Neural cell (in vitro differentiated cells): ENCODE measurements around the gene GPD1. TPM values are rescaled to one million over a fixed set of nuclear protein-coding genes. Genes with fewer than 3 reads are reported as not detected.

Source experiments
- H2AFZ ChIP-seq: fragments of 200-600, 300-800 bp; sonication (generic), shearing (Covaris generic); 2 replicates; pipeline ENCODE4 v1.6.0; 2014; ENCODE audit warnings: low read depth, mild to moderate bottlenecking, antibody characterized with exemption, low read length, moderate library complexity
- H3F3A ChIP-seq: fragments of 200-600 bp; shearing (Covaris generic); 2 replicates; pipeline ENCODE4 v1.6.1; 2016; ENCODE audit warnings: mild to moderate bottlenecking, moderate library complexity, mixed read lengths, antibody characterized with exemption, low read length; ENCODE audit not compliant: insufficient read depth, poor library complexity, severe bottlenecking
- H3K27ac ChIP-seq: fragments of 200-600, 300-800 bp; sonication (generic), shearing (Covaris generic); 2 replicates; pipeline ENCODE4 v1.5.1; 2014; ENCODE audit warnings: mild to moderate bottlenecking, low read length, moderate library complexity
- H3K27me3 ChIP-seq: fragments of 300-800, 200-600 bp; sonication (generic), shearing (Covaris generic); 2 replicates; pipeline ENCODE4 v1.6.0; 2014; ENCODE audit warnings: mild to moderate bottlenecking, low read depth, low read length, moderate library complexity; ENCODE audit not compliant: insufficient read depth
- H3K36me3 ChIP-seq: fragments of 300-800, 200-600 bp; sonication (generic), shearing (Covaris generic); 2 replicates; pipeline ENCODE4 v1.5.1; 2014; ENCODE audit warnings: mild to moderate bottlenecking, antibody characterized with exemption, low read length, moderate library complexity; ENCODE audit not compliant: insufficient read depth
- H3K4me2 ChIP-seq: fragments of 300-800, 200-600 bp; sonication (generic), shearing (Covaris generic); 2 replicates; pipeline ENCODE4 v1.6.0; 2014; ENCODE audit warnings: mild to moderate bottlenecking, low read length
- H3K4me3 ChIP-seq: fragments of 300-800, 200-600 bp; sonication (generic), shearing (Covaris generic); 2 replicates; pipeline ENCODE4 v1.5.1; 2014; ENCODE audit warnings: mild to moderate bottlenecking, low read length, moderate library complexity
- H3K79me2 ChIP-seq: fragments of 200-600 bp; shearing (Covaris generic); replicated peaks from 2 replicates; pipeline ENCODE4 v1.6.0; 2014; ENCODE audit warnings: mild to moderate bottlenecking, low read length, moderate library complexity; ENCODE audit not compliant: insufficient read depth
- H3K9ac ChIP-seq: fragments of 300-800, 200-600 bp; sonication (generic), shearing (Covaris generic); 2 replicates; pipeline ENCODE4 v1.6.1; 2016; ENCODE audit warnings: mild to moderate bottlenecking, low read length, mixed read lengths
- H3K9me2 ChIP-seq: fragments of 200-600 bp; shearing (Covaris generic); 2 replicates; pipeline ENCODE4 v1.6.1; 2016; ENCODE audit warnings: mild to moderate bottlenecking, low read length, mixed read lengths; ENCODE audit not compliant: insufficient read depth
- H3K9me3 ChIP-seq: fragments of 200-600, 300-800 bp; sonication (generic), shearing (Covaris generic); 2 replicates; pipeline ENCODE4 v1.6.1; 2016; ENCODE audit warnings: mild to moderate bottlenecking, mixed run types, low read length, moderate library complexity, mixed read lengths
- H4K20me1 ChIP-seq: fragments of 200-600 bp; shearing (Covaris generic); 2 replicates; pipeline ENCODE4 v1.6.1; 2016; ENCODE audit warnings: mild to moderate bottlenecking, mixed run types; ENCODE audit not compliant: insufficient read depth
- CTCF ChIP-seq: fragments of 450-650 bp; IDR thresholded peaks from 2 replicates; pipeline ENCODE4 v1.5.1; 2014; ENCODE audit warnings: antibody characterized with exemption, mild to moderate bottlenecking, moderate library complexity; ENCODE audit not compliant: poor library complexity, severe bottlenecking
- EP300 ChIP-seq: fragments of 450-650 bp; conservative IDR thresholded peaks from 2 replicates; pipeline ENCODE4 v1.6.1; 2014; ENCODE audit warnings: antibody characterized with exemption, mild to moderate bottlenecking, moderate library complexity; ENCODE audit not compliant: poor library complexity, severe bottlenecking
- EZH2 ChIP-seq: fragments of 200-600, 300-800 bp; shearing (Covaris generic), sonication (generic); IDR thresholded peaks from 2 replicates; pipeline ENCODE4 v1.6.1; 2014; ENCODE audit warnings: antibody characterized with exemption, low read length, borderline replicate concordance, mild to moderate bottlenecking; ENCODE audit not compliant: insufficient read depth, poor library complexity, severe bottlenecking
- MXI1 ChIP-seq: fragments of 450-650 bp; conservative IDR thresholded peaks from 2 replicates; pipeline ENCODE4 v1.6.1; 2014; ENCODE audit warnings: antibody characterized with exemption, mild to moderate bottlenecking; ENCODE audit not compliant: poor library complexity, severe bottlenecking
- POLR2AphosphoS5 ChIP-seq: IDR thresholded peaks from 2 replicates; pipeline ENCODE4 v1.6.1; 2012
- RAD21 ChIP-seq: fragments of 450-650 bp; conservative IDR thresholded peaks from 2 replicates; pipeline ENCODE4 v1.6.1; 2014; ENCODE audit warnings: antibody characterized with exemption, mild to moderate bottlenecking, moderate library complexity
- REST ChIP-seq: IDR thresholded peaks from 2 replicates; pipeline ENCODE4 v1.6.1; 2012; ENCODE audit warnings: borderline replicate concordance
- SMC3 ChIP-seq: fragments of 450-650 bp; conservative IDR thresholded peaks from 2 replicates; pipeline ENCODE4 v1.6.1; 2014; ENCODE audit warnings: antibody characterized with exemption, mild to moderate bottlenecking, moderate library complexity; ENCODE audit not compliant: poor library complexity
- TAF1 ChIP-seq: IDR thresholded peaks from 2 replicates; pipeline ENCODE4 v1.6.1; 2012; ENCODE audit warnings: low read depth
- polyA plus RNA-seq: library from polyadenylated mRNA; depleted of rRNA; stranded (reverse); fragments of >200 nt; gene quantifications from 2 replicates; pipeline ENCODE4 v1.2.3, GENCODE V29; 2014

GPD1 gene
- polyA plus RNA-seq, 1 donor from 2014 or later = 1.5 TPM

GRCh38 chr12:50117057-50117622 is 13.3 kb downstream of the GPD1 start:
- no peaks in the 10 kb centered on the region for H4K20me1 ChIP-seq
- H2AFZ ChIP-seq = no peak overlapping the region
- H3K9me3 ChIP-seq = no peaks in the 10 kb centered on the region
- no peak for TF ChIP-seq SMC3
- no peak for TF ChIP-seq REST
- no peak for TF ChIP-seq EZH2
- TF ChIP-seq RAD21 = no peak
- TF ChIP-seq MXI1 = no peak
- TF ChIP-seq CTCF = no peak
- no peak for TF ChIP-seq TAF1
- no peak for TF ChIP-seq POLR2AphosphoS5
- TF ChIP-seq EP300 = no peak
- H3K36me3 ChIP-seq = no peaks in the 10 kb centered on the region
- H3K9me2 ChIP-seq = no peaks in the 10 kb centered on the region
- H3K27me3 ChIP-seq = no peaks in the 10 kb centered on the region
- H3K79me2 ChIP-seq = peaks cover 4% of the 10 kb centered on the region
- no peak overlapping the region for H3K4me2 ChIP-seq
- no peak overlapping the region for H3K4me3 ChIP-seq
- no peak overlapping the region for H3K9ac ChIP-seq
- no peaks in the 10 kb centered on the region for H3F3A ChIP-seq
- H3K27ac ChIP-seq = no peak overlapping the region

- H3K79me2 ChIP-seq = peaks cover 2% of the 10 kb centered on the region
- H3K9me3 ChIP-seq = no peaks in the 10 kb centered on the region
- no peak for TF ChIP-seq POLR2AphosphoS5
- no peak for TF ChIP-seq EZH2
- TF ChIP-seq SMC3 = no peak
- TF ChIP-seq MXI1 = no peak
- no peak for TF ChIP-seq EP300
- TF ChIP-seq REST = no peak
- no peak for TF ChIP-seq TAF1
- H3K9ac ChIP-seq = no peak overlapping the region
- H2AFZ ChIP-seq = no peak overlapping the region
- no peak overlapping the region for H3K27ac ChIP-seq
- H4K20me1 ChIP-seq = no peaks in the 10 kb centered on the region
- H3K4me3 ChIP-seq = no peak overlapping the region
- H3F3A ChIP-seq = no peaks in the 10 kb centered on the region
- no peaks in the 10 kb centered on the region for H3K27me3 ChIP-seq
- no peaks in the 10 kb centered on the region for H3K36me3 ChIP-seq
- no peaks in the 10 kb centered on the region for H3K9me2 ChIP-seq
- no peak overlapping the region for H3K4me2 ChIP-seq
Measured at GRCh38 chr12:50119387-50119786, 15.6 kb downstream of the GPD1 start.
